Measurements from ENCODE around the gene MGAT4C. TPM values are rescaled to one million over a fixed set of nuclear protein-coding genes. Genes with fewer than 3 reads are reported as not detected.

Gene MGAT4C
- total RNA-seq, 1 experiment from 2014 or later: not detected

DNA sequence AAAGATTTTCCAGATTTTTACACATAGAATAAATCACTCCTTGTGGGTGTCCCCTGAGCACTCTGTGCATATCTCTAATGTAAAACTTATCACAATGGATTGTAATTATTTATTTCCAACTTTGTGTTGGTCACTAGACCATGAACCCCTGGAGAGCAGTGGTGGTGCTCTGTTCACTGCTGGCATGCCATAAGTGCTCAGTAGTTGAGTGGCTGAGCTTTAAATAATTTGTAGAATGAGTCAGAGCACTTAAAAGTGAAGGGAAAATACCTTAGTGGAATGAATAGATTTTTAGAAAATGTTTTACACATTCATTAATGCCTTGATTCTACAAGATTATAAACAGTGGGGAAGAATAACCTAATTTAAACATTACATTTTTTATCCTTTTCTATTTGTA, 6.3 kb downstream of the MGAT4C start:
- no peaks in the 10 kb centered on the region for H3K36me3 Mint-ChIP-seq (ENCODE audit: insufficient read depth, unreplicated experiment)
- ChIA-PET CTCF (no interaction called here), POLR2A (no interaction called here)
- H3K9me3 ChIP-seq: no peaks in the 10 kb centered on the region
- no peaks in the 10 kb centered on the region for H3K36me3 ChIP-seq (ENCODE audit: control insufficient read depth, insufficient read depth, low read length)
- H3K27me3 Mint-ChIP-seq (ENCODE audit: insufficient read depth, unreplicated experiment): no peaks in the 10 kb centered on the region
- intact Hi-C loops (cut with micrococcal nuclease; ENCODE audit: unreplicated experiment): no loop called here
- no peak for DNase-seq
- H3K4me3 ChIP-seq (ENCODE audit: low read depth, low read length): no peak overlapping the region
- no peak overlapping the region for H3K27ac Mint-ChIP-seq (ENCODE audit: unreplicated experiment)
- no peak overlapping the region for H3K4me3 Mint-ChIP-seq (ENCODE audit: unreplicated experiment)
- TF ChIP-seq, protein P1, sequence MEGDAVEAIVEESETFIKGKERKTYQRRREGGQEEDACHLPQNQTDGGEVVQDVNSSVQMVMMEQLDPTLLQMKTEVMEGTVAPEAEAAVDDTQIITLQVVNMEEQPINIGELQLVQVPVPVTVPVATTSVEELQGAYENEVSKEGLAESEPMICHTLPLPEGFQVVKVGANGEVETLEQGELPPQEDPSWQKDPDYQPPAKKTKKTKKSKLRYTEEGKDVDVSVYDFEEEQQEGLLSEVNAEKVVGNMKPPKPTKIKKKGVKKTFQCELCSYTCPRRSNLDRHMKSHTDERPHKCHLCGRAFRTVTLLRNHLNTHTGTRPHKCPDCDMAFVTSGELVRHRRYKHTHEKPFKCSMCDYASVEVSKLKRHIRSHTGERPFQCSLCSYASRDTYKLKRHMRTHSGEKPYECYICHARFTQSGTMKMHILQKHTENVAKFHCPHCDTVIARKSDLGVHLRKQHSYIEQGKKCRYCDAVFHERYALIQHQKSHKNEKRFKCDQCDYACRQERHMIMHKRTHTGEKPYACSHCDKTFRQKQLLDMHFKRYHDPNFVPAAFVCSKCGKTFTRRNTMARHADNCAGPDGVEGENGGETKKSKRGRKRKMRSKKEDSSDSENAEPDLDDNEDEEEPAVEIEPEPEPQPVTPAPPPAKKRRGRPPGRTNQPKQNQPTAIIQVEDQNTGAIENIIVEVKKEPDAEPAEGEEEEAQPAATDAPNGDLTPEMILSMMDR (IDR thresholded peaks at IDR 0.05; ENCODE audit: insufficient read depth in 1 of 2, low read depth in 1 of 2, low read length in 1 of 2, severe bottlenecking in 1 of 2, unreplicated experiment in 1 of 2): no peak
- no peaks in the 10 kb centered on the region for H3K4me1 Mint-ChIP-seq (ENCODE audit: low read depth, unreplicated experiment)
- no TSS peak for BruUV-seq (replicated peaks)
- no peaks in the 10 kb centered on the region for H3K27me3 ChIP-seq (replicated peaks; ENCODE audit: control insufficient read depth, insufficient read depth, low read length)
- H3K9me3 Mint-ChIP-seq (ENCODE audit: unreplicated experiment): no peaks in the 10 kb centered on the region
- H3K4me1 ChIP-seq: no peaks in the 10 kb centered on the region

GRCh38 chr12:86249276-86249675, 6.9 kb downstream of the MGAT4C start:
- ChIA-PET CTCF (no interaction called here), POLR2A (no interaction called here)
- no TSS peak for BruUV-seq (replicated peaks)
- H3K4me1 Mint-ChIP-seq (ENCODE audit: low read depth, unreplicated experiment): no peaks in the 10 kb centered on the region
- no peak overlapping the region for H3K27ac Mint-ChIP-seq (ENCODE audit: unreplicated experiment)
- no peaks in the 10 kb centered on the region for H3K36me3 ChIP-seq (ENCODE audit: control insufficient read depth, insufficient read depth, low read length)
- DNase-seq: no peak
- H3K4me1 ChIP-seq: no peaks in the 10 kb centered on the region
- intact Hi-C loops (cut with micrococcal nuclease; ENCODE audit: unreplicated experiment): no loop called here
- H3K36me3 Mint-ChIP-seq (ENCODE audit: insufficient read depth, unreplicated experiment): no peaks in the 10 kb centered on the region
- H3K4me3 Mint-ChIP-seq (ENCODE audit: unreplicated experiment): no peak overlapping the region
- H3K9me3 Mint-ChIP-seq (ENCODE audit: unreplicated experiment): no peaks in the 10 kb centered on the region
- no peaks in the 10 kb centered on the region for H3K9me3 ChIP-seq
- H3K27me3 Mint-ChIP-seq (ENCODE audit: insufficient read depth, unreplicated experiment): no peaks in the 10 kb centered on the region
- TF ChIP-seq, protein P1 (IDR thresholded peaks at IDR 0.05; ENCODE audit: insufficient read depth in 1 of 2, low read depth in 1 of 2, low read length in 1 of 2, severe bottlenecking in 1 of 2, unreplicated experiment in 1 of 2): no peak
- no peaks in the 10 kb centered on the region for H3K27me3 ChIP-seq (replicated peaks; ENCODE audit: control insufficient read depth, insufficient read depth, low read length)
- no peak overlapping the region for H3K4me3 ChIP-seq (ENCODE audit: low read depth, low read length)

- TF ChIP-seq, protein P1 (IDR thresholded peaks at IDR 0.05; ENCODE audit: insufficient read depth in 1 of 2, low read depth in 1 of 2, low read length in 1 of 2, severe bottlenecking in 1 of 2, unreplicated experiment in 1 of 2): no peak
- Mint-ChIP-seq H3K4me3 (ENCODE audit: unreplicated experiment) (no peak overlapping the region), H3K27ac (ENCODE audit: unreplicated experiment) (no peak overlapping the region), H3K9me3 (ENCODE audit: unreplicated experiment) (no peaks in the 10 kb centered on the region), H3K36me3 (ENCODE audit: insufficient read depth, unreplicated experiment) (no peaks in the 10 kb centered on the region), H3K27me3 (ENCODE audit: insufficient read depth, unreplicated experiment) (no peaks in the 10 kb centered on the region), H3K4me1 (ENCODE audit: low read depth, unreplicated experiment) (no peaks in the 10 kb centered on the region)
- H3K36me3 ChIP-seq (ENCODE audit: control insufficient read depth, insufficient read depth, low read length): no peaks in the 10 kb centered on the region
- H3K4me1 ChIP-seq: no peaks in the 10 kb centered on the region
- no peak overlapping the region for H3K4me3 ChIP-seq (ENCODE audit: low read depth, low read length)
- no peaks in the 10 kb centered on the region for H3K9me3 ChIP-seq
- ChIA-PET CTCF (no interaction called here), POLR2A (no interaction called here)
- BruUV-seq (replicated peaks): no TSS peak
- DNase-seq: no peak
- intact Hi-C loops (cut with micrococcal nuclease; ENCODE audit: unreplicated experiment): no loop called here
- no peaks in the 10 kb centered on the region for H3K27me3 ChIP-seq (replicated peaks; ENCODE audit: control insufficient read depth, insufficient read depth, low read length)
Measured at GRCh38 chr12:86247871-86248270, 8.3 kb downstream of the MGAT4C start.

All from Caco-2 (cell line).